HEK293T (cell line): ENCODE results near the gene LILRB3.
"Not testable (repeated sequence)": the region's sequence is repeated elsewhere in the genome, so short reads cannot be mapped to it uniquely, and the experiment has no call there.

Experiments used
- CTCF ChIA-PET: fragments of 350-600 bp; formaldehyde crosslinking; extraction: SDS; loops from one replicate; lab custom pipeline; 2021; ENCODE audit warnings: antibody characterized with exemption, inconsistent platforms; lab: Yijun Ruan, JAX
- POLR2A ChIA-PET: fragments of 350-600 bp; formaldehyde crosslinking; extraction: SDS; loops from one replicate; lab custom pipeline; 2020; ENCODE audit warnings: antibody characterized with exemption, inconsistent platforms; lab: Yijun Ruan, JAX
- DNase-seq: peaks from one replicate; pipeline ENCODE4 v3.0.0; 2012; ENCODE audit warnings: mixed read lengths; ENCODE audit errors: extremely low spot score
- ARNT ChIP-seq: fragments of 450-650 bp; IDR thresholded peaks from 2 replicates; pipeline ENCODE4 v1.6.1; 2017; ENCODE audit warnings: mild to moderate bottlenecking
- BHLHE40 ChIP-seq: fragments of 450-650 bp; IDR thresholded peaks from 2 replicates; pipeline ENCODE4 v1.6.1; 2016; ENCODE audit warnings: mild to moderate bottlenecking, moderate library complexity, borderline replicate concordance
- CTBP1 ChIP-seq: fragments of 450-650 bp; IDR thresholded peaks from 2 replicates; pipeline ENCODE4 v1.6.1; 2016; ENCODE audit warnings: borderline replicate concordance
- ELF4 ChIP-seq: fragments of 450-650 bp; IDR thresholded peaks from 2 replicates; pipeline ENCODE4 v1.6.1; 2017; ENCODE audit warnings: antibody characterized with exemption
- FOXA1 ChIP-seq: fragments of 450-650 bp; IDR thresholded peaks from 2 replicates; pipeline ENCODE4 v1.6.1; 2016; ENCODE audit warnings: mild to moderate bottlenecking
- FOXK2 ChIP-seq: fragments of 450-650 bp; IDR thresholded peaks from 2 replicates; pipeline ENCODE4 v1.6.1; 2016; ENCODE audit warnings: mild to moderate bottlenecking
- FOXM1 ChIP-seq: fragments of 450-650 bp; IDR thresholded peaks from 2 replicates; pipeline ENCODE4 v1.6.1; 2017; ENCODE audit warnings: mild to moderate bottlenecking, borderline replicate concordance
- HDGF ChIP-seq: fragments of 450-650 bp; IDR thresholded peaks from 2 replicates; pipeline ENCODE4 v1.6.1; 2017; ENCODE audit warnings: antibody characterized with exemption, borderline replicate concordance
- L3MBTL2 ChIP-seq: fragments of 450-650 bp; conservative IDR thresholded peaks from 2 replicates; pipeline ENCODE4 v1.6.1; 2016; ENCODE audit warnings: mild to moderate bottlenecking
- LEF1 ChIP-seq: fragments of 450-650 bp; IDR thresholded peaks from 2 replicates; pipeline ENCODE4 v1.6.1; 2017; ENCODE audit warnings: mild to moderate bottlenecking, borderline replicate concordance
- NFRKB ChIP-seq: fragments of 450-650 bp; IDR thresholded peaks from 2 replicates; pipeline ENCODE4 v1.6.1; 2016; ENCODE audit warnings: mild to moderate bottlenecking, moderate library complexity
- PKNOX1 ChIP-seq: fragments of 450-650 bp; IDR thresholded peaks from 2 replicates; pipeline ENCODE4 v1.6.1; 2016
- SP1 ChIP-seq: fragments of 450-650 bp; IDR thresholded peaks from 2 replicates; pipeline ENCODE4 v1.6.1; 2017
- SUZ12 ChIP-seq: fragments of 450-650 bp; IDR thresholded peaks from 2 replicates; pipeline ENCODE4 v1.6.1; 2016; ENCODE audit warnings: mild to moderate bottlenecking
- TARDBP ChIP-seq: fragments of 450-650 bp; IDR thresholded peaks from 2 replicates; pipeline ENCODE4 v1.6.1; 2016
- ZNF384 ChIP-seq: fragments of 450-650 bp; IDR thresholded peaks from 2 replicates; pipeline ENCODE4 v1.6.1; 2016

The LILRB3 gene

GRCh38 chr19:54239491-54240371 lies 16.9 kb upstream of the LILRB3 start:
- CTCF ChIA-PET, DNase-seq, POLR2A ChIA-PET: not testable (repeated sequence)

- ChIA-PET CTCF (interaction anchor here (0.6 kb wide), 1 partner anchor 56 kb away, joined by 4 read pairs; no protein-coding TSS in a partner anchor), POLR2A (interaction anchor here (1.1 kb wide), 1 partner anchor 45 kb away, joined by 3 read pairs; the partner anchor contains the start of gene MBOAT7)
- TF ChIP-seq ARNT, result no peak
- no peak for TF ChIP-seq SUZ12
- no peak for TF ChIP-seq FOXM1
- TF ChIP-seq FOXA1, result no peak
- TF ChIP-seq PKNOX1, result no peak
- TF ChIP-seq L3MBTL2, result no peak
- TF ChIP-seq NFRKB, result no peak
- no peak for TF ChIP-seq LEF1
- no peak for TF ChIP-seq ZNF384
- TF ChIP-seq CTBP1, result no peak
- TF ChIP-seq ELF4, result no peak
- TF ChIP-seq FOXK2, result no peak
- DNase-seq, result no peak
These were observed 11.1 kb upstream of the LILRB3 start for GRCh38 chr19:54233941-54234340.

GRCh38 chr19:54231077-54231931 lies 8.5 kb upstream of the LILRB3 start:
- ChIA-PET CTCF (no interaction called here), POLR2A (no interaction called here)
- TF ChIP-seq FOXM1, result no peak
- no peak for TF ChIP-seq HDGF
- no peak for TF ChIP-seq ARNT
- no peak for TF ChIP-seq NFRKB
- no peak for TF ChIP-seq ZNF384
- no peak for TF ChIP-seq FOXK2
- no peak for TF ChIP-seq SP1
- TF ChIP-seq LEF1, result no peak
- TF ChIP-seq BHLHE40, result no peak
- TF ChIP-seq CTBP1, result no peak
- no peak for TF ChIP-seq PKNOX1
- no peak for TF ChIP-seq FOXA1
- no peak for TF ChIP-seq L3MBTL2
- no peak for TF ChIP-seq ELF4
- no peak for TF ChIP-seq TARDBP
- no peak for TF ChIP-seq SUZ12
- peak; percentile 83 for DNase-seq

GRCh38 chr19:54230031-54230430 lies 7.2 kb upstream of the LILRB3 start:
- CTCF ChIA-PET, result no interaction called here
- POLR2A ChIA-PET, result no interaction called here

GRCh38 chr19:54229146-54229545 lies 6.3 kb upstream of the LILRB3 start:
- CTCF ChIA-PET, result no interaction called here
- no peak for DNase-seq
- no peak for TF ChIP-seq FOXA1
- TF ChIP-seq CTBP1, result no peak
- TF ChIP-seq ELF4, result no peak
- no peak for TF ChIP-seq ARNT
- POLR2A ChIA-PET, result interaction anchor here (1.0 kb wide), 1 partner anchor 19 kb away, joined by 3 read pairs; no protein-coding TSS in a partner anchor

More at GRCh38 chr19:54230031-54230430, 7.2 kb upstream of the LILRB3 start:
- no peak for DNase-seq
- TF ChIP-seq ARNT, result no peak

GRCh38 chr19:54224619-54225018 lies 1.8 kb upstream of the LILRB3 start:
- POLR2A ChIA-PET, result interaction anchor here (1.2 kb wide), 1 partner anchor 24 kb away, joined by 3 read pairs; no protein-coding TSS in a partner anchor
- DNase-seq, CTCF ChIA-PET: not testable (repeated sequence)

GRCh38 chr19:54223937-54224281 lies 1.1 kb upstream of the LILRB3 start:
- CTCF ChIA-PET, DNase-seq, POLR2A ChIA-PET: not testable (repeated sequence)

GRCh38 chr19:54223277-54223936 lies 600 bp upstream of the LILRB3 start:
- POLR2A ChIA-PET, DNase-seq, CTCF ChIA-PET: not testable (repeated sequence)

GRCh38 chr19:54221947-54222346 lies 860 bp downstream of the LILRB3 start:
- CTCF ChIA-PET, result not testable (repeated sequence)

GRCh38 chr19:54219702-54220101 lies 3.1 kb downstream of the LILRB3 start:
- CTCF ChIA-PET, DNase-seq, POLR2A ChIA-PET: not testable (repeated sequence)

More at GRCh38 chr19:54221947-54222346, 860 bp downstream of the LILRB3 start:
- POLR2A ChIA-PET, result interaction anchor here (1.2 kb wide), 1 partner anchor 17 kb away, joined by 3 read pairs; no protein-coding TSS in a partner anchor
- not testable (repeated sequence) for DNase-seq
